GM12891 (cell line): Measurements from ENCODE around the gene ZNF592.

Source experiments
- POLR2A ChIP-seq: IDR thresholded peaks from 2 replicates; pipeline ENCODE4 v1.6.1; 2011; ENCODE audit warnings: low read depth, low read length, control low read depth
- POLR2AphosphoS5 ChIP-seq: IDR thresholded peaks from 2 replicates; pipeline ENCODE4 v1.6.1; 2011; ENCODE audit warnings: low read depth, low read length, control low read depth

GRCh38 chr15:84788500-84788899 is 40.1 kb downstream of the ZNF592 start:
- TF ChIP-seq POLR2AphosphoS5 (no peak), POLR2A (no peak)
